GM21528 (cell line): ENCODE data around the gene SLC25A45.
A peak's percentile ranks its signal among the peaks of the same experiment; 100 is the strongest.

Experiments used
- ATAC-seq: cut with Tn5 transposase; IDR thresholded peaks from one replicate; pipeline ENCODE4 v1.9.1; 2021; ENCODE audit warnings: mild to moderate bottlenecking, moderate library complexity; ENCODE audit not compliant: unreplicated experiment, low FRiP score

SLC25A45 gene

GRCh38 chr11:65382033-65382803, at the start of gene SLC25A45:
TSS of gene SLC25A45 (minus strand) at chr11:65382646. CDS start at chr11:65381951, 695 bp downstream.
- ATAC-seq = peak; percentile 48

- ATAC-seq = no peak
These were observed 49.1 kb upstream of the SLC25A45 start for GRCh38 chr11:65431451-65432099.

GRCh38 chr11:65430406-65431217, 48.2 kb upstream of the SLC25A45 start:
- no peak for ATAC-seq

- no peak for ATAC-seq
These were observed 47.4 kb upstream of the SLC25A45 start for GRCh38 chr11:65429724-65430405.

GRCh38 chr11:65429068-65429681, 46.7 kb upstream of the SLC25A45 start:
- ATAC-seq = no peak

- ATAC-seq = no peak
These were observed 46.2 kb upstream of the SLC25A45 start for GRCh38 chr11:65428578-65429067.

GRCh38 chr11:65427691-65428577, 45.5 kb upstream of the SLC25A45 start:
- ATAC-seq = no peak

- ATAC-seq = no peak
These were observed 44.6 kb upstream of the SLC25A45 start for GRCh38 chr11:65426839-65427690.

- no peak for ATAC-seq
These were observed 43.8 kb upstream of the SLC25A45 start for GRCh38 chr11:65425971-65426838.

GRCh38 chr11:65425105-65425970, 42.9 kb upstream of the SLC25A45 start:
- ATAC-seq = no peak

- ATAC-seq = no peak
These were observed 42.0 kb upstream of the SLC25A45 start for GRCh38 chr11:65424205-65425104.

GRCh38 chr11:65423516-65424204, 41.2 kb upstream of the SLC25A45 start:
- ATAC-seq = no peak

- ATAC-seq = peak; percentile 21
These were observed 40.4 kb upstream of the SLC25A45 start, which contains the start of gene NEAT1 for GRCh38 chr11:65422633-65423515. TSS of gene NEAT1 (plus strand) at chr11:65422798.
